Stimulated activated CD4-positive, alpha-beta T cell treated with anti-CD3 and anti-CD28 coated beads, Interleukin-1b, Interleukin-23, amount 100 ng/mL, for 4 hours (primary cell): Measurements from ENCODE around the gene RAET1E.
"Not testable (repeated sequence)": the region's sequence is repeated elsewhere in the genome, so short reads cannot be mapped to it uniquely, and the experiment has no call there.

Source experiments
- DNase-seq, 2 donors: peaks; one replicate each; pipeline ENCODE4 v3.0.0-alpha.2; 2020; ENCODE audit warnings: low read depth in 2 of 2

RAET1E gene, protein sequence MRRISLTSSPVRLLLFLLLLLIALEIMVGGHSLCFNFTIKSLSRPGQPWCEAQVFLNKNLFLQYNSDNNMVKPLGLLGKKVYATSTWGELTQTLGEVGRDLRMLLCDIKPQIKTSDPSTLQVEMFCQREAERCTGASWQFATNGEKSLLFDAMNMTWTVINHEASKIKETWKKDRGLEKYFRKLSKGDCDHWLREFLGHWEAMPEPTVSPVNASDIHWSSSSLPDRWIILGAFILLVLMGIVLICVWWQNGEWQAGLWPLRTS

GRCh38 chr6:149897855-149898744, at the start of gene RAET1E:
Gene RAET1E (minus strand): TSS chr6:149898113. CDS start chr6:149890901, 7,212 bp downstream.
- no peak for DNase-seq

- not testable (repeated sequence) for DNase-seq
These were observed 49.6 kb upstream of the RAET1E start for GRCh38 chr6:149947533-149947932.

GRCh38 chr6:149946631-149947030, 48.7 kb upstream of the RAET1E start:
- DNase-seq: not testable (repeated sequence)

- DNase-seq: not testable (repeated sequence)
These were observed 47.4 kb upstream of the RAET1E start for GRCh38 chr6:149945276-149945675.

DNA sequence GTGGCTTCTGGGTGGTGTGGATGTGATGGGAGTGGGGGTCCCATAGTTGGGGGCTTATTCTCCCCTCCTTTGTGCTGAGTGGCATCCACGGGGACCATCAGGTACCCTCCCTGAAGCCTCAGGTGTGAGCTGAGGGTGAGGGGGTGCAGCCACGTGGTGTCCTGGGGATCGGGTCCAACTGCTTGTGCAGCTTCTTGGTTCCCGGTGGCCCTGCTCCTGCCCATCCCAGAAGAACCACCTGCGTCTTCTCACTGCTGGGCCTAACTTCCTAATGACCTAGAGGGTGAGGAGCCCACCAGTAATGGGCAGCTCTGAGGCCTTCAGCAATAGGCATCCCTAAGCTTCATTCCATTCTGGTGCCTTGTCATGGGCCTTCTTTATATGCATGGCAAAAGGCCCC, 45.4 kb upstream of the RAET1E start:
- not testable (repeated sequence) for DNase-seq

GRCh38 chr6:149942461-149942829, 44.5 kb upstream of the RAET1E start:
- DNase-seq: no peak

DNA sequence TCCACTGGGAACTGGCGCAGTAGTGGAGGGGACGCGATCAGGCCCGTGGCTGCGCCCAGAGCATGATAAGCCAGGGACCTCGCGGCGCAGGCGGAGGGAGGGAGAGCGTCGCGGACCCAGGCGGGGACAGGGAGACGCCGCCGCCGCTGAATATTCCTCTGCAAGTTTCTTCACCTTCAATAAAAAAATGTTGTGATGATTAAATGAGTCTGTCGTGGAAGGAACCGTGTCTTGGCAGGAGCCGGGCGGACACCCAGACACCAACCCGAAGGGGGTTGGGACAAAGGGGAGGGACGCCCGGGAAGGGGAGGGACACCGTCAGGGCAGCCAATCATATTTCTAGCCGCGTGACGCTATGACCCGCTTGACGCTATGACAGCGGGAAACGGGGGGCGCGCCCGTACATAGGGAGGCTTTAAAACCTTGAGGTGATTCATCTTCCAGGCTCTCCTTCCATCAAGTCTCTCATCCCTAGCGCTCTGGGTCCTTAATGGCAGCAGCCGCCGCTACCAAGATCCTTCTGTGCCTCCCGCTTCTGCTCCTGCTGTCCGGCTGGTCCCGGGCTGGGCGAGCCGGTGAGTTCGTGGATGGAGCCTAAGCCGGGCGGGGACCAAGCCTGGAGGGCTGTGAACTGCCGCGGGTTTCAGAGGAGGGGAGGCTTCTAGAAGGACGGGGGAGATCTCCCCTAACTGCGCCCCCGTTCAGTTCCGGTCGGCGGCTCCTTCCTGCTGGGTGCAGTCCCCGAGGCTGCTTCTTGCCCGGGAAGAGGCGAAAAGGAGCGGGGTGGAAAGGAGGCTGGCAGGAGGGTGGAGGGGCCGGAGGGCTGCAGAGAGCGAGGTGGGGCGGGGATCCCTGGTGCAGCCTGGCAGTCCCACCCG, 43.9 kb upstream of the RAET1E start, which contains the start of gene ULBP2:
TSS of gene ULBP2 (plus strand) at position 432 of the 878 bp plus-strand sequence. CDS start at position 491, 59 bp downstream.
- peak; percentile 76 to 86 for DNase-seq

- DNase-seq: no peak
These were observed 42.7 kb upstream of the RAET1E start for GRCh38 chr6:149940672-149940982.

- DNase-seq: no peak
These were observed 42.2 kb upstream of the RAET1E start for GRCh38 chr6:149939909-149940671.

- DNase-seq: no peak
These were observed 41.4 kb upstream of the RAET1E start for GRCh38 chr6:149939356-149939648.

- DNase-seq: peak in 1 of 2 donors; percentile 21
These were observed 40.9 kb upstream of the RAET1E start for GRCh38 chr6:149938571-149939355.

GRCh38 chr6:149938013-149938570, 40.2 kb upstream of the RAET1E start:
- DNase-seq: not testable (repeated sequence)

DNA sequence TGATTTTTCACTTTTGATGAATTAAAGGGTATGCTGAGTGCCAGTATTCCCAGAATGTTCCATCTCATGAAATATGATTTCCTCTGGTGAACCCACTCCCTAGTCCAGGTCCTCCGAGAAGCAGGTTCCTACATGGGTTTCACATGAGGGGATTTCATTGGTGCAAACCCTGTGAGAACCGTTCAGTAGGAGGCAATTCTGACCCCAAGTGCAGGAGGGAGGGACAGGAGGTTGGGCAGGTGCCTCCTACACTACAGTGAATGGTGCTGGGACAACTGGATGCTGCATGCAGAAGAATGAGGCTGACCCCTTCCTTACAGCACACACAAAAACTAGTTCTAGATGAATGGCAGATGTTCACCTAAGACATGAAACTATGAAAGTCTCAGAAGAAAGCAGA, 38.8 kb upstream of the RAET1E start:
- DNase-seq: no peak

GRCh38 chr6:149935668-149936067, 37.8 kb upstream of the RAET1E start:
- no peak for DNase-seq

DNA sequence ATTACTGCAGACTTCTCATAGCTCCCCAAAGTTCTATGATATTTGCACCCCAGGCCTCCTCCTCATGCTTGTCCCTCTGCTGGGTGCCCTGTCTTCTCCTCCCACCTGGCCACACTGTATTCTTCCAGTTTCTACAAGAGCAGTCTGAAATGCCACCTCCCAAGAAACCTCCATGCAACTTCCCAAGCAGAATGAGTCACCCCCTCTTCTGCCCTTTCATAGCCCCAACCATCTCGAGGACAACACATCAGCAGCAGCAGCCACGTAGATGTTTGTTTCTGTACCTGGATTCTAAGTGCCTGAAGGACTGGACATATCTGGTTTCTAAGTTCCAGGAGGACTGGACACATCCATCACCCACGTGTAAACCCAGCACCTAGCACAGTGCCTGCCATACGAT, 37.3 kb upstream of the RAET1E start:
- DNase-seq: no peak

DNA sequence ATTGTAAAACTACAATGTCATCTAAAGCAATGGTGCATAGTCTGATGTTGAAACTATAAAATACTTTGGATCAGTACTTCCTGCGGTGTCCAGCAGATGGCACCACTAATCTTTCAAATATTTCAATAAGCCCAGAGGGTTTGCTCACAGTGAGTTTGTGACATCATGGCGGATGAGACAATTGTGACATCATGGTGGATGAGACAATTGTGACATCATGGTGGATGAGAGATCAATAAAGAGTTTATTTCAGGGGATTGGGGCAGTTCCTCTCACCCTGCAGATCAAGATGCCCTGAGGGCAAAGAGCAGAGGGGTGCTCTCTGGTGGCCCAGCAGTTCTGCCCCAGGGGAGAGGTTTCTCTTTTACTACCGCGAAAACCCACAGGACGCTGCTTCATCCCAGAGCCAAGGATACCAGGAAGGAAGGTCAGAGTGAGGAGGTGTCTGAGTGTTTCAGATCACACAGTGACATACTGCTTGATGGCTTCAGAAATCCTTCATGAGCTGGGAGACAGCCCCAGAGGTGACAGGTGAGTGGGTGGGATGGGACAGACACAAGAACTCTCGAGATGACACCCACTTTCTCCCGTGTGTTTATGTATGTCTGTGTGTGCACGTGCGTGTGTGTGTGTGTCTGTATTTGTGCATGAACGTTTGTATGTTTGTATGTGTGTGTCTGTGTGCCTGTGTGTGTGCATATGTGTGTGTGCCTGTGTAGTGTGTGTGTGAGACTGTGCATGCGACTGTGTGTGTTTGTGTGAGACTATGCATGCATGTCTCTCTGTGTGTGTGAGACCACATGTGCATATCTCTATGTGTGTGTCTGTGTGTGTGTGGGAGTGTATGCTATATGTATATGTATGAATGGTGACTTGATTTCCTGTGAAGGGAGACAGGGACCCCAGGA, 36.6 kb upstream of the RAET1E start:
- peak; percentile 49 to 73 for DNase-seq

GRCh38 chr6:149933461-149933860, 35.5 kb upstream of the RAET1E start:
- DNase-seq: no peak

- DNase-seq: no peak
These were observed 35.1 kb upstream of the RAET1E start for GRCh38 chr6:149933036-149933435.

- no peak for DNase-seq
These were observed 33.6 kb upstream of the RAET1E start for GRCh38 chr6:149931501-149931900.
